DMS153 treated with DMSO at 0.1 percent for 48 hours (cell line): ENCODE results near the gene E2F4.
A peak's percentile ranks its signal among the peaks of the same experiment; 100 is the strongest.

Experiments used
- DNase-seq: peaks from one replicate; lab custom pipeline; 2025; ENCODE audit not compliant: unreplicated experiment; lab: John Stamatoyannopoulos, UW

E2F4 gene

DNA sequence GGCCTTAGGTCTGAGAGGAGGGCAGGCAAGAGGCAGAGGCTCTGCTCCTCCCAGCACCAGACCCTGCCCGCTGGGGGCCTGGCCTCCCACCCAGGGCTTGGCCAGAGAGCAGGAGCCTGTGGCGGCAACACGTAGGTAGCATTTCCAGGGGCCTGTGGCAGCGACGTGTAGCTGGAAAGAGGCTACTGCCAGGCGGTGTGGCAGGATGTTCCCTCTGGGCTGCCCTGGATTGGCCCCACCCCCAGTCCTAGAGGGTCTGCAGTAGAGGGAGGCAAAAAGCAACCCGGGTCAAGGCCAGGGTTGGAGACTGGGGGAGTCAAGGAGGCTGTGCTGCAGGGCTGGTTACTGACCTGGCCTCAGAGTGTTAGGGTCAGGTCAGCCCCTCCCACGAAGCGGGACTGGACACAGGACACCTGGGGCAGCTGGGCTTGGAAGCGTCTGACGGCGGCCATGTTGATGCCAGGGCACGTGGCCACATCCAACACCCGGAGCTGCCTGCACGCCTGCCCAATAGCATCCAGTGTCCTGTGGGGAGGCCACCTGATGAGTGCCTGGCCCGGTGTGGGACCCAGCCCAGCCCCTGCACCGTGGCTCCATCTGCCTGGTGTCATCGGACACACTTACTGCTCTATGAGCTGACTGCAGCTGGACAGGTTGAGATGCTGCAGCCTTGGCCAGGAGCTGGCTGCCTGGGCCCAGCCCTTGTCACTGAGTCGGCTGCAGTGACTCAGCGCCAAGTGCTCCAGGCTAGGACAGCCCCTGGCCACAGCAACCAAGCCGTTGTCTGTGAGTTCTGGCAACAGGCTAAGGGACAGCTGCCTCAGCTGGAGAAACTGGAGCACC, 15.5 kb downstream of the E2F4 start:
- DNase-seq: no peak

DNA sequence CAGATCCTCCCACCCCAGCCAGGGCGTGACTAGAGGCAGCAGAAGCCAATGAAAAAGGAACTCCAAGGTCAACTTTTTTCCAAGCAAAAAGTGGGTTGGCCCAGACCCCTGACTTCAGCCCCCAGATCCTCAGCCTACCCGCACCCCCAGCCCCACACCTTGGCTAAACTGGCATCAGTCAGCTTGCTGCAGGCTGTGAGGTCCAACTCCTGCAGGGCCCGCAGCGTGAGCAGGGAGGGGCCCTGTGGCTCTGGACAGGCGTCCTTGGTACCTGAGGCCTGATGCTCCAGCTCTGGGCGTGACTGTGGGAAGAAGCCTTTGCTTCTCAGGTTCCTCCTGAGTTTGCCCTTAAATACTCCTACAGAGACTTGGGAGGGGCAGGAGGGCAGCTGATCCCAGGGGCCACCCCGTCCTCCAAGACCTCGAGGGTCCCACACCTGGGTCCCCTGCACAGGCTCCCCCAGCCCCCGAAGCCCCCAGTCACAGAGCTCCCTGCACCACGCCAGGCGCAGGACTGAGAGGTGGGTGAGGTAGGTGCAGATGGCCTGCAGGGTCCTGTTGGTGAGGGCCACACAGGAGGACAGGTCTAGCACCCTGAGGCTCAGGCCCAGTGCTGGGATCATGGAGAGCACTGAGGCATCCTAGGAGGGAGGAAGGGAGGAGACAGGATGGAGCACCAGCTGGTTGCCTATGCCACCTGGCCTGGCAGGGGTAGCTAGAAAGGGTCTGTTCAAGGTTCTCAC, 16.4 kb downstream of the E2F4 start:
- no peak for DNase-seq

DNA sequence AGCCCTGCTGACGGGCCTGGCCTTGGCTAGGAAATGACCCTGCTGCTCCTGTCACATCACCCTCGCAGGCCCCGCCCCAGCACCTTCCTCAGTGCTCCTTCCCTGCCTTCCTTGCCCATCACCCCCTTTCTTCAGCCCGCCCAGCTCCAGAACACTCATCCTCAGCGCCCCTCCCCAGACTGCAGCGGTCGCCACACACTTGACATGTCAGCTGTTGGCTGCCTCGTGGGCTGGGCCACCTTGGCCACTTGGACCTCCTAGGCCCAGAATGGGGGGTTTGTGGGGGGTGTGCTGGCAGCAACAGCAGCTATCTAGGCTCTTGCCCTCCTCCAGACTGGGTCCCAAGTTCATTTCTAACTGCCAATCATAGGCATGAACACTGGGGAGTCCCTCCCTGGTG, 17.6 kb downstream of the E2F4 start:
- DNase-seq: no peak

GRCh38 chr16:67210069-67210937, 18.3 kb downstream of the E2F4 start:
- DNase-seq: no peak

DNA sequence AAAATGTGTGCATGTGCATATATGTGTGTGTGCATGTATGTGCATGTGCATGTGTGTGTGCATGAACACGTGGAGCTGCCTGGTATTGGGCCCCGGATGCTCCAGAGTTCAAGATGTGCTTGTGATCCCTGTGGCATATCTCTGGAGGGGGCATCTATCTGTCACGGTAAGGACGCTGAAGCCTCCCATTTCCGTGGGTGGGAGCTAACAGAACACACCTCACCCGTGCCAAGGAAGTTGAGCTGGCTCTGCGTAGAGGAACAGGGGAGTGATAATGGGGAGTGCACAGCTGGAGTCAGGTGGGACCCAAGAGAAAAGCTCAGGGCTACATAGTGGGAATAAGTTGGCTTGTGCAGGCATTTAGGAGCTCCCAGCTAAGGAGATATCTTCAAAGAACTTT, 19.7 kb downstream of the E2F4 start:
- no peak for DNase-seq

DNA sequence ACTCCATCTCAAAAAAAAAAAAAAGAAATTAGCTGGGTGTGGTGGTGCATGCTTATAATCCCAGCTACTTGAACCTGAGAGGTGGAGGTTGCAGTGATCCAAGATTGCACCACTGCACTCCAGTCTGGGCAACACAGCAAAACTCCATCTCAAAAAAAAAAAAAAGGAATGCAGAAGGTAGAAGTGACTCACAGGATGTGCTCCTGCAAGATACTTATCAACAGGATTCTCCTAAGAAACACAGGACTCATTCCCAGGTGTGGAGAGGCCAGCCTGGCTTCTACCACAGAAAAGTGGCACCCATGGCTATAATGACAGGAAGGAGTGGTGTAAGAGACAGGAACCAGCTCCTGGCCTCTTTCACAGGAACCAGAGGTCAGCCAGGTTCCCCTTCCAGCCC, 20.8 kb downstream of the E2F4 start:
- DNase-seq: no peak

DNA sequence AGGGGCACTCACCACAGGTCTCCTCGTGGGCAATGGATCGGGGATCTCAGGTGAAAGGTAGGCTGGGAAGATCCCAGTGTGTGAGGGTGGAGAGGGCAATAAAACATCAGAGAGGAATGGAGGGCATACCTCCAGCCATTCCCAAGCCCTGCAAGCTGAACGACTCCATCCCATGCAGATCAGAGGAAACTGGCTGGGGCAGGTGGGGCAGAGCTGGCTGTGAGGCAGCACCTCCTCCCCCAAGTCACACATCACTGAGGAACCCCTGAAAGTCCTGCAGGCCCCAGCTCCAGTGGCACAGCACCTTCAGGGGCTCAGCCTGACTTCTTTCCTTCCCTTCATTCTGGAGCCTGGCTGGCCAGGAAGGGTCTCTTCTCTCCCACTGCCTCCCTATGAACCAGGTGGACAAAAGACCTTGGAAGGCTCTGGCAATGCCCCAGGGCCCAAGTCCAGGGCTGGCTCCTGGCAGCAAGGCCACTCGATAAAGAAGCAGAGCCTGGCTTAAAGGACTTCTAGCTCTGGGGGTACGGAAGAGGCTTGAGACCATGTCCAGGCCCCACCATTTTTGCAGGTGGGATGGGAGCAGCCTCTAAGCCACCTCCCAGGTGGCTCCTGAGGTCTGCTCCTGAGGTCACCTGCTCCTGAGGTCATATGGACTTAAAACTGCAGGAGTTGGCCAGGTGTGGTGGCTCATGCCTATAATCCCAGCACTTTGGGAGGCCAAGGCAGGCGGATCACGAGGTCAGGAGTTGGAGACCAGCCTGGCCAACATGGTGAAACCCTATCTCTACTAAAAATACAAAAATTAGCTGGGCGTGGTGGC, 21.5 kb downstream of the E2F4 start:
- no peak for DNase-seq

DNA sequence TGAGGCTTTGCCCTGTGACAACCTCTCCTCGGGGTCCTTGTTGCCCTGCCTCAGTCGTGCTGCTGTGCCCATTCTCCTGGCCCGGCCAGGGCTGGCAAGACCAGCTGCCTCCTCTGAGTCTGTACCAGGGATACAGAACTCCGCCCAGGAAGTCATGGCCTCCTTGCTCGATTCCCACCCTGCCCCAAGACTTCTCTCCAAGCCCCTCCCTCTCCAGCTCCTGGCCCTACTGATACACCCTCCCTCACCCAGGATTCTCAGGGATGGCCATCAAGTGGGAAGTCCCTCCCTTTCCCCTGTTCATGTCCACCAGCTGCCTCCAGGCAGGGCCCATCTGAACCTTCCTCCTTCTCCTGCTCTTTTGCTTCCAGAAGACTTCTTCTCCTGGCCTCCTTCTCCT, 23.8 kb downstream of the E2F4 start:
- no peak for DNase-seq

GRCh38 chr16:67216612-67217490, 24.9 kb downstream of the E2F4 start:
- DNase-seq: no peak

- DNase-seq: no peak
Observed at GRCh38 chr16:67223992-67224391, 32.0 kb downstream of the E2F4 start.

DNA sequence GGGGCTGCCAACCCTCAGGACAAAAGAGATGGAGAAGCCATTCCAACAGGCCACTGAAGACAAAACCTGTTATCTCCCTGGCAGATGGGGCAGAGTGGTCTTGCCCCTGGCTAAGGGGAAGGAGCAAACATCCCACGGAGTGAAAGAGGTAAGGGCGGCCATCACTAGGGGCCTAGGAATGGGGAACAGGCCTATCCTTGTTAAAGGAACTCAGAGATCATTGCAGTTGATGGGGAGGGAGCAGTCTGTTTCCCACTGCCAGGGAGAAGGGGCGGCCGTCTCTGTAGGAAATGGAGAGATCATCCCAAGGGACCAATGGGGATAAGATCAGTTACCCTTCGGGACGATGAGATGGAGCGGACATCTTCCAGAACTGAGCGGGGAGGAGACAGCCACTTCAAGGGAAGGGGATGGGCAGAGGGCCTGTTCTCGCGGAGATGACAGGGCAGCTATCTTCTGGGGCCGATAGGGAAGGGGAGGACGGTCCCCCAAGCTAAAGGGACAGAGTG, 34.4 kb downstream of the E2F4 start:
- DNase-seq: no peak

DNA sequence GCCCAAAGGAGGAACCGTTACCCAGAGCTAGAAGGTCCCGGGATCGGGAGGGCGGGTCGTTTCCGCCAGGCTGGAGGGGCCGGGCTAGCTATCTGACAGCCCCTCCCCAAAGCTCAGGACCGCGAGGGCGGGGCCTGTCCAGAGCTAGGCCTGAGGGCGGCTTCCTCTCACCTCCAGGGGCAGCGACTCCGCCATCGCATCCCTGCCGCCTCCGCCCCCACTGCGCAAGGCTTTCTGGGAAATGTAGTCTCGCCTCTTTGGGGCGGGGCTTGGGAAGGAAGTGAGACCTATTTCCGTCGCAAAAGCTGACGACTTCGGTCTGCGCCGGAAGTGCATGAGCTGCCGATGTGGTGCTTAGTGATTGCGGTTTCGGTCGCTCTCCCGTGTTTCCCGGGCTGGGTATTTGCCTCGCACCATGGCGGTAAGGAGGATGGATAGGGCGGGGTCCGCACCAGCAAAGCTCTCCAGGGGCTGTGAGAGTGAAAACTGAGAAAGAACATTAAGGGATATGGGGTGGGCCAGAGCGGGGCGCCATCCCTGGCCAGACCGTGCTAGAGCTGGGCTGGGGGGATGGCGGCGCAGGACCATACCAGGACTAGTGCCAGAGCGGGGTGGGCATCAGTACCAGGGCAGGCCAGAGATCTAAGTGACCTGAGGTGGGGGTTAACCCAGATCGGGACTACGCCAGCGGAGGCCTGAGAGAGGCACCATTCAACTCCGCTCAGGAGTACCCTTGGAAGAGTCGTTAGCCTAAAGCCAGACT, 35.0 kb downstream of the E2F4 start, which contains the start of gene TMEM208:
Gene TMEM208, plus strand, starts transcription at position 327 of the 763 bp plus-strand sequence. Its CDS starts 89 bp downstream, at position 416.
- peak; percentile 93 for DNase-seq

DNA sequence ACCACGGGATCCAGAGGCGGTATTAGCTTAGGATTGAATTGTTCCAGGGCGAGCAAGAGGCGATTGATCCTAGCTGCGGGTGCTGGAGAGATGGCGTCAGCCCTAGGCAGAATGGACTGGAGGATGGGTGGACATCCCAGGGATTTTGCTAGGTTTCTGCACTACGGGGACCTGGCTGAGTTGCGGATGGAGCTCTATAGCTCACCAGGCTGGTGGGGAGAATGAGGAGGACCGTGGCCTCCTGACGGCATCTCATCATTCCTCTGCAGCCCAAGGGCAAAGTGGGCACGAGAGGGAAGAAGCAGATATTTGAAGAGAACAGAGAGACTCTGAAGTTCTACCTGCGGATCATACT, 35.6 kb downstream of the E2F4 start:
- no peak for DNase-seq

GRCh38 chr16:67228034-67228785, 36.3 kb downstream of the E2F4 start:
- DNase-seq: no peak

- no peak for DNase-seq
Observed at GRCh38 chr16:67228905-67229304, 37.0 kb downstream of the E2F4 start.

DNA sequence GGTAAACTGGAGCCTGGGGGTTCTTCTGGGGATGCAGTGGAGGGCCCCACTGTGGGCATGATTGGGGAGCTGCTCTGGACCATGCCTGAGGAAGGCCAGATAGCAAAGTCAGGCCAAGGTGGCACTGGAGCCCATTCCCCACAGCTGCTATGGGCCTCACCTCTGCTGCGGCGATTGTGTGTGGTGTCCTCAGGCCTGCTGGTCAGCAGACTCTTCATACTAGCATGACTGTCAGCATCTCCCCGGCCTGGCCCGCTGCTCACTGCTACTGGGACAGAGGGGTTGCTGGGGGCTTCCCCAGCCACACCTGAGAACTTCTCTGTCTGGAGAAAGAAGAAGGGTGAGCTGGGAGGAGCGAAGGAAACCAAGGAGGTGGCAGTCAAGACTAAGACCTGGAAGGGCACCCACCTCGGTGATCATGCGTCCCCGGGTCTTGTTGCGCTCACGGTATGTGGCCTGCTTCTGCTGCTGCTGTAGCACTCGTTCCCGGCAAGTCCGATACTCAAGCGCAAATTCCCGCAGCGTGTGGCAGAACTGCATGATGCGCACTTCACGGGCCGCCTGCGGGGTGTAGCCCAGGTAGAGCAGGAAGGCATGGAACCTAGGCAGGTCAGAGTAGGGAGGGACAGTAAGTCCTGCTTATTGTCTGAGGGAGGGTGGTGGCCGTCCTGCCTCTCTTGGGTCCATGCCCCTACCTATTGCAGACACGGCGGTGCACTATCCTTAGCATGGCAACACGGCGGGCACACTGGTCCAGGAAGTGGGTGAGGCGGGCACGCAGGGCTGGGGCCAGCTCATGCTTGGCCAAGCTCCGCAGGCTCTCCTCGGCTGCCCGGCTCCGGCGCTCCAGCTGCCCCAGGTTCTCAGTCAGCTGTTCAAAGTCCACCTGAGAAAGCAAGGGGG, 38.2 kb downstream of the E2F4 start:
- no peak for DNase-seq
